ENCODE measurements around the gene FNBP1L. TPM values are rescaled to one million over a fixed set of nuclear protein-coding genes. Genes with fewer than 3 reads are reported as not detected.

FNBP1L gene
- total RNA-seq, 3 donors from 2014 or later: 1.2 to 3.0 (median 1.9) TPM

DNA sequence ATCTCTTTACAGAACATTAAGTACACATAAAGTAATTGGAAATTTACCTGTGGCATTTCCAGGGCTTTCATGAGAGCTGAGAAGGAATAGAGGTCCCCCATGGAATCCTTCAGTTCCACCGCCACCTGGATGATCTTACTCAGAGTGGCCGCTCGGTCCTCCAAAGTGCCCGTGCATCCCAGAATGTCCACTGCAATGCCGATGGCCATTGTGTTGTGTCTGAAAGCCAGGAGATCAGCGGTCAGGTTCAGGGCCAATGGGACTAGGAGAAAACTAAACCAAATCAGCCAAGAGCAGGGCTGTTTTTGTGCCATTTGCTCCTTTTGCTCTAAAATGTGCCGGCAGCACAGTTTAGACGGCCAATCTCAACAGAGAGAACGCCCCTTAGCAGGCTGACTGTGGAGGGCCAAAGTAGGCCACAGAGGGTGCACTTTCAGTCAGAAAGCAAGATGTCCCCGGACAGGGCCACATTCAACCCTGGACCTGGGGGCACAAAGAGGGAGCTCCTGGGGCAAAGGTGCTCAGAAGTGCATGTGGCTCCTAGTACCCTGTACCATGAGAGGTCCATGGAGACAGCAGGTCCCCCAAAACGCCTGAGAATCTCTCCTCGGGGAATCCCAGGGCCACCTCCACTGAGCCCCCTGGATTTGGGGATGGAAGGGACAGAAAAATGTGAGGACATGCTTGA is 123.8 kb downstream of the FNBP1L start:
- Mint-ChIP-seq H3K36me3 (ENCODE audit: insufficient read depth) (no peaks in the 10 kb centered on the region), H3K4me1 (ENCODE audit: low read depth) (no peaks in the 10 kb centered on the region), H3K9me3 (no peaks in the 10 kb centered on the region), H3K27me3 (ENCODE audit: low read depth) (no peaks in the 10 kb centered on the region), H3K4me3 (no peak overlapping the region)
- ATAC-seq: no peak
- no peak for DNase-seq

DNA sequence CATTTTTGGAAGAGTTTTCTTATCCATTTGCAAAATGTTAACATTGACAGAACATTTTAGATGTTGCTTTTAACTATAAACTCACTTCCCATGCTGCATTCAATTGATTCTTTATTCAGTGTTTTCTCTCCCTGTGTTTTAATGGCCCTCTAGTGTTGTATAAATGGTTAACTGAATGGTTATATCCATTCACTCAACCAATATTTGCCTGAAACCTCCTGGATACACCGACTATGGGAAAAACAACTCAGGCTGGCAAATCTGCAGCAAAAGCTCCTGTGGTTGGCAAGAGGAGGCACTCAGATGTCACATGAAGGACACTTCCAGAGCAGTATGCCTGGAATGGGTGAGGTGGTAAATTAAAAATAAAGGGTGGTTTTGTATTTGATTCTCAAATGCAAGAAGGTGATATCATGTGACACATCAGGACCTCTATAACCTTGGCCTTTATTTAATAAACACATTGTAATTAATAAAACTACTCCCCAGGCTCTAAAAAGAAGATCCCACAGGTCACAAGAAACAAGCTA is 126.1 kb downstream of the FNBP1L start:
- no peak overlapping the region for H3K4me3 Mint-ChIP-seq
- H3K27me3 Mint-ChIP-seq (ENCODE audit: low read depth): no peaks in the 10 kb centered on the region
- no peaks in the 10 kb centered on the region for H3K4me1 Mint-ChIP-seq (ENCODE audit: low read depth)
- no peaks in the 10 kb centered on the region for H3K9me3 Mint-ChIP-seq
- ATAC-seq: no peak
- no peak for DNase-seq
- H3K36me3 Mint-ChIP-seq (ENCODE audit: insufficient read depth): no peaks in the 10 kb centered on the region

GRCh38 chr1:93574511-93574910 is 126.6 kb downstream of the FNBP1L start:
- Mint-ChIP-seq H3K4me1 (ENCODE audit: low read depth) (no peaks in the 10 kb centered on the region), H3K9me3 (no peaks in the 10 kb centered on the region), H3K4me3 (no peak overlapping the region), H3K27me3 (ENCODE audit: low read depth) (no peaks in the 10 kb centered on the region), H3K36me3 (ENCODE audit: insufficient read depth) (no peaks in the 10 kb centered on the region)
- no peak for DNase-seq
- ATAC-seq: no peak

DNA sequence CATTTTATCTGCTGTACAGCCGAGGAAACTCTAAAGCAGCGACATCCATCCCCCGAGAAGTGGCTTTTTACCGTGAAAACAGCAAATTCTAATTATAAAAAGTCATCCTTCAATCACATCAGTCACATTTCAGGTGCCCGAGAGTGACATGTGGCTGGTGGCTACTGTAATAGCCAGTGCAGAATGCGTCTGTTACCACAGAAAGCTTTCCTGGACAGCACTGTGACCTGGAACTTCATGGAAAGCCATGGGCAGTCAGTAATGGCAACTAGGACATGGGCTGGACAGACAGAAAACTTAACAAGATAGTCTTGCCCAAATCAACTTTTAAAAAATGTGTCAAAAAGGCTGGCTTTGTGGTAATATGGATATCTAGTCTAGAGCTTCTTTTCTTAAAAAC is 127.1 kb downstream of the FNBP1L start:
- no peaks in the 10 kb centered on the region for H3K36me3 Mint-ChIP-seq (ENCODE audit: insufficient read depth)
- no peaks in the 10 kb centered on the region for H3K27me3 Mint-ChIP-seq (ENCODE audit: low read depth)
- H3K4me3 Mint-ChIP-seq: no peak overlapping the region
- DNase-seq (no peak), ATAC-seq (no peak)
- H3K4me1 Mint-ChIP-seq (ENCODE audit: low read depth): no peaks in the 10 kb centered on the region
- H3K9me3 Mint-ChIP-seq: no peaks in the 10 kb centered on the region

DNA sequence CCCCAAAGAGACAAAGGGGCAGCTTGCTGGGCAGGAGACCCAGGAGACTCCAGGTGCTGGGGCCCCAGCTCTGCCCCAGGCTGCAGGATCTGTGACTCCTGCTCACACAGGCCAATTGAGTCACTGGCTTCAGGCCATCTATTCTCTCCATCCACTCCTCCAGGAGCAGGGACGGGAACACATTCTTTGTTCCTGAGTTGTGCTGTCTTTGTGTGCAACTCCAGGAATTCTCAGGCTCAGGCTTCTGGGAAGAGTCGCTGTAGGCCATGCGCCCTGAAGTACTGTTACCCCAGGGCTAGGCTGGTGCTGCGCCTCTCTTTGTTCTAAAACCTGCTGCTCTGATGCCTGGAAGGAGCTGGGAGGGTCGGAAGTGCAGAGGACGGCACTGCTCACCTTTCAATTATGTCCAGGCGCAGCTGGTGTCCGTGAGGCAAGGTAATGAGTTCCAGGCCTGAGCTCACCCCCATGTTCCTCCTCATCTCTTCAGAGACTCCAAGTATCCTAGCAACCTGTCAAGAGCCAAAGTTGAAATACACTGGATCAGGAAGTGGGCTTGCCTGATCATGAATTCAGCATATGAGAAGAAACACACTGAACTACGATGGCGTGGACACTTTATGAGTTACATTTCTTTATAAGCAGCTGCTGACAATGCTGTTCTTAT is 127.8 kb downstream of the FNBP1L start:
- no peak overlapping the region for H3K4me3 Mint-ChIP-seq
- H3K4me1 Mint-ChIP-seq (ENCODE audit: low read depth): no peaks in the 10 kb centered on the region
- no peaks in the 10 kb centered on the region for H3K9me3 Mint-ChIP-seq

DNA sequence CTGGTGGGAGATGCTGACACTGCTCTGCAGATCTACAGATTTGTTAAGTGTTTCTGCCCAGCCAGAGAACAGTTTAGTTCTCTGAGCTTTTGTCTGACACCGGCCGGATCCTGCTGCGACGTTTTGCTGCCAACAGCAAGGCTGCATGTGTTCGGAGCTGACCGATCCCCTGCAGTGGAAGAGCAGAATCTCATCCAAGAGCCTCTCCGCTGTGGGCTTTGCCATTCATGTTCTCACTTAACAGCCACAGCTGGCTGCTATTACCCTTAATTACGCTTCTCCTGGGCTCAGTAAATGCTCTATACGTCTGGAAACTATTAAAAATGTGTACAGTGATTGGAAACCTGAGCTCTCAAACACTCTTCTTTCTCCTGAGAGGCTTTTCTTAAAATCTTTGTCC is 128.4 kb downstream of the FNBP1L start:
- H3K36me3 Mint-ChIP-seq (ENCODE audit: insufficient read depth): no peaks in the 10 kb centered on the region
- no peaks in the 10 kb centered on the region for H3K9me3 Mint-ChIP-seq
- no peaks in the 10 kb centered on the region for H3K4me1 Mint-ChIP-seq (ENCODE audit: low read depth)
- ATAC-seq (no peak), DNase-seq (no peak)
- H3K27me3 Mint-ChIP-seq (ENCODE audit: low read depth): no peaks in the 10 kb centered on the region
- H3K4me3 Mint-ChIP-seq: no peak overlapping the region

More for the DNA sequence above, 127.8 kb downstream of the FNBP1L start:
- Mint-ChIP-seq H3K27me3 (ENCODE audit: low read depth) (no peaks in the 10 kb centered on the region), H3K36me3 (ENCODE audit: insufficient read depth) (no peaks in the 10 kb centered on the region)
- DNase-seq (no peak), ATAC-seq (no peak)

DNA sequence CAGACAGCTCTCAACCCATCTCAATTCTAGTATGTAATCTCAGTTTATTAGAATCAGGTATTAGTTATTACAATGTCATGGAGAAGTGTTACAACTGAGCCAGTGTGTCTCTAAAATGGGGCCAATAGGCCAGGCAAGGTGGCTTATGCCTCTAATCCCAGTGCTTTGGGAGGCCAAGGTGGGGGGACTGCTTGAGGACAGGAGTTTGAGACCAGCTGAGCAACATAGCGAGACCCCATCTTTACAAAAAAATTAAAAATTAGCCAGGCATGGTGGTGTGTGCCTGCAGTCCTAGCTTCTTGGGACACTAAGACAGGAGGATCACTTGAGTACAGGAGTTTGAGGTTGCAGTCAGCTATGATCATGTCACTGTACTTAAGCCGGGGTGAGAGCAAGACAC is 128.8 kb downstream of the FNBP1L start:
- Mint-ChIP-seq H3K27me3 (ENCODE audit: low read depth) (no peaks in the 10 kb centered on the region), H3K9me3 (no peaks in the 10 kb centered on the region), H3K4me1 (ENCODE audit: low read depth) (no peaks in the 10 kb centered on the region), H3K4me3 (no peak overlapping the region), H3K36me3 (ENCODE audit: insufficient read depth) (no peaks in the 10 kb centered on the region)
- ATAC-seq (no peak), DNase-seq (no peak)

- no peaks in the 10 kb centered on the region for H3K36me3 Mint-ChIP-seq (ENCODE audit: insufficient read depth)
- H3K4me3 Mint-ChIP-seq: no peak overlapping the region
- no peaks in the 10 kb centered on the region for H3K4me1 Mint-ChIP-seq (ENCODE audit: low read depth)
- no peaks in the 10 kb centered on the region for H3K9me3 Mint-ChIP-seq
- no peak for DNase-seq
- H3K27me3 Mint-ChIP-seq (ENCODE audit: low read depth): no peaks in the 10 kb centered on the region
- no peak for ATAC-seq
Observed at GRCh38 chr1:93577536-93578432, 129.9 kb downstream of the FNBP1L start.

DNA sequence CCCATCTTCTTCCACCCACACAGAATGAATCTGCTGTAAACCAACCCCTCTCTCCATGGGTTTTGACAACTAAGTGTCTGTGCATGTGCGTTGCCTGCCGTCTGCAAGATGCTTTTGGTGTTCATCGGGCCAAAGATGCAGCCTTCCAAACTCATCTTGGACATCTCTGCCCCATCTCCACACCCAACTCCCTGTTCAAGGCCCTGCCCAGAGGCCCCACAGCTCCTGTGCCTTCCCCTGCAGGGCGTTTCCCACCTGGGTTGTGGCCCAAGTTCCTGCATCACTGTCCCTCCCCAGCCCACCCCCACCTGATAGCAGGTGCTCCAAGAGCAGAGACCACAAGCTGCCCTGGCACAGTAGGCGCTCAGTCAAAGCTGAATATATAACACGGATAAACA is 130.5 kb downstream of the FNBP1L start:
- ATAC-seq (no peak), DNase-seq (no peak)
- Mint-ChIP-seq H3K36me3 (ENCODE audit: insufficient read depth) (no peaks in the 10 kb centered on the region), H3K9me3 (no peaks in the 10 kb centered on the region), H3K4me1 (ENCODE audit: low read depth) (no peaks in the 10 kb centered on the region), H3K4me3 (no peak overlapping the region), H3K27me3 (ENCODE audit: low read depth) (no peaks in the 10 kb centered on the region)

DNA sequence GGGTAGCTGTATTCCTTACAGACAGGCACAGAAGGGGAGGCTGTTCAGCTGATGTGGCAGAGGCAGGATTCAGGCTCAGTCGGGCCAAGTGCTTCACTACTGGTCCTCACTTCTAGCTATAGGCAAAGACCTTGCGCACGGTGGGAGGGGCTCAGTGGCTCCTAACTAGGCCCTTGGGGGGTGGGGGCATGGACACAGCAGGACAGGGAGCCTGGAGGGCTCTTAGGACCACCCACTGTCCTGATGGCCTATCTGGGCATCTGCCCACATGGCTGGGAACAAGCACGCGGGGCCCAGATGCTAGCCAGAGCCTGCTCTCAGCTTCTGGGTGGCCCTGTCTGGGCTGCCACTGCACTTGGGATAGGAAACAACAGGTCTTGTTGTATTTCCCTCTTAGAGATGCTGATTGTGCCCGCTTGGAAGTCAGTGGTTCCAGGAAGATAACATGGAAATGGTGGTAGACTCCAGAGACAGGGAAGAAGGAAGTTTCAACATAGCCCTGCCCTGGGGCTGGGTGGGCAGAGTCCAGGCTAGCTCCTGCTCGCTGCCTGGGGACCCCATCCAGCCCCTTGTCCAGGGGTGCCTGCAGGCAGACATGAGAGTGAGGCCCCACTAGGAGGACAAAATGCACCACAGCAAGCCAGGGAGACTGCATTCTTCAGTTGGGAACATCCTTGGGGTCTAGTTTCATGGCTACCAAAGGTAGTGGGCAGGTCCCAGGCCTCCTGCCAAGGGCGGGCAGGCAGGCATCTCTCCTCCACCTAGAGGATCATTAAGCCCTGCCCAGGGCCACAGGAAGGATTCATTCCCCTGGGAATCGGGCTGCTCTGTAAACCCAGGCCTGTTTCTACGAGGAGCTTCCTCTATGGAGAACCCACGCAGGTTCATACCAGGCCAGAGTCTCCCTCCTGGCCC is 131.2 kb downstream of the FNBP1L start:
- Mint-ChIP-seq H3K4me3 (no peak overlapping the region), H3K4me1 (ENCODE audit: low read depth) (no peaks in the 10 kb centered on the region), H3K9me3 (no peaks in the 10 kb centered on the region), H3K36me3 (ENCODE audit: insufficient read depth) (no peaks in the 10 kb centered on the region), H3K27me3 (ENCODE audit: low read depth) (no peaks in the 10 kb centered on the region)
- ATAC-seq: no peak
- DNase-seq: no peak

DNA sequence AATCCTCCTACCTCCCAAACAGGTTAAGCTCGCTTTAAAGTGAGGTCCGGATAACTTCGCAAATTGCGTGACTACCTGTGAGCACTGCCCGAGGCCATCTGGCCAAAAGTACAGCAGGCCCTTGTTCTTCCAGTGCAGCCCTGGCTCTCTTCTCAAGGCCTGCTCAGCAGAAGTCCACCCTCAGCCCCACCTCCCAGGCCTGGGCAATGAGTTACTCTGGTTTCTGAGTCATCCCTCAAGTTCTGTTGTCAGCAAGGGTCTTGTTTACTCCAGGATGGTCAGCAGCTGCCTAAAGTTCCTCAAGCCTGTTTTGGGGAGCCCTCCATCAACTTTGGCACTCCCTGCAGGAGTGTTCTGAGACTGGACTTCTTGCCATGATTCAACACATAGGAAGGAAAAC is 132.0 kb downstream of the FNBP1L start:
- Mint-ChIP-seq H3K4me3 (no peak overlapping the region), H3K9me3 (no peaks in the 10 kb centered on the region), H3K36me3 (ENCODE audit: insufficient read depth) (no peaks in the 10 kb centered on the region), H3K4me1 (ENCODE audit: low read depth) (no peaks in the 10 kb centered on the region), H3K27me3 (ENCODE audit: low read depth) (no peaks in the 10 kb centered on the region)
- DNase-seq (no peak), ATAC-seq (no peak)

GRCh38 chr1:93581917-93582850 is 134.3 kb downstream of the FNBP1L start:
- Mint-ChIP-seq H3K4me1 (ENCODE audit: low read depth) (no peaks in the 10 kb centered on the region), H3K27me3 (ENCODE audit: low read depth) (no peaks in the 10 kb centered on the region), H3K9me3 (no peaks in the 10 kb centered on the region), H3K4me3 (no peak overlapping the region), H3K36me3 (ENCODE audit: insufficient read depth) (no peaks in the 10 kb centered on the region)
- ATAC-seq (no peak), DNase-seq (no peak)

All from activated T-cell treated with anti-CD3 and anti-CD28 coated beads, Interleukin-2, amount 50 U/mL, for 4 hours (primary cell).